Activated CD4-positive, alpha-beta T cell treated with anti-CD3 and anti-CD28 coated beads, Interleukin-2, amount 10 ng/mL, durations not matched to agents 24 days and 14 days (primary cell): Measurements from ENCODE around the gene POLR1A. TPM values are rescaled to one million over a fixed set of nuclear protein-coding genes. Genes with fewer than 3 reads are reported as not detected.
A peak's percentile ranks its signal among the peaks of the same experiment; 100 is the strongest.

ENCODE experiments used
- DNase-seq: peaks from one replicate; pipeline ENCODE4 v3.0.0; 2022
- H3K27ac Mint-ChIP-seq: one replicate; pipeline ENCODE4 v1.8.0; 2022; ENCODE audit warnings: mild to moderate bottlenecking, mixed read lengths
- H3K27me3 Mint-ChIP-seq: one replicate; pipeline ENCODE4 v1.8.0; 2022; ENCODE audit warnings: mixed read lengths
- H3K36me3 Mint-ChIP-seq: one replicate; pipeline ENCODE4 v1.8.0; 2022; ENCODE audit warnings: low read depth, mild to moderate bottlenecking, mixed read lengths
- H3K4me1 Mint-ChIP-seq: one replicate; pipeline ENCODE4 v1.8.0; 2021; ENCODE audit warnings: mixed read lengths
- H3K4me3 Mint-ChIP-seq: one replicate; pipeline ENCODE4 v1.8.0; 2022; ENCODE audit warnings: mild to moderate bottlenecking, moderate library complexity, mixed read lengths
- H3K9me3 Mint-ChIP-seq: one replicate; pipeline ENCODE4 v1.8.0; 2021; ENCODE audit warnings: mixed read lengths
- intact Hi-C: fragments of 100-400 bp; cut with micrococcal nuclease; formaldehyde crosslinking; loops from one replicate; pipeline ENCODE4 v1.15.1; 2023
- total RNA-seq: library from RNA; stranded (reverse); gene quantifications from 2 replicates; pipeline ENCODE4 v1.2.3, GENCODE V29; 2022

The POLR1A gene
- total RNA-seq, 1 donor from 2014 or later, result 73.5 TPM

DNA sequence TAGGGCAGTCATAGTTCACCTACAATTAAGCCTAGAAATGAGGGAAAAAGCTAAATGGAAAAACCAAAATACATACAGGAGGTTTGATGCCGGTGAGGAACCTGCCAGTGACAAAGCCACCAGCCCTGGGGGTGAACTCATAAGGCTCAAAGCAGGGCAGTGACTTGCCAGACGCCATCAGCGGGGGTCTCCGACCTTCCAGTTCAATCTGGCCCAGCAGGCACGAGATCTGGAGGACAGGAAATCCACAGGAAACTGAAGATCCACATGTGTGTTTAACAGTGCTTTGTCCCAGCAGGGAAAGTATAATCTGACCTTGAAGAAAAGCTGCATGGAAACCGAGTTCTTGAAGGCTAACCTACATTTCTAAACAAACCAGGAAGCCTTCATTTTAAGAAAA is 60.1 kb downstream of the POLR1A start:
- Mint-ChIP-seq H3K36me3 (peaks cover 69% of the 10 kb centered on the region), H3K4me3 (no peak overlapping the region), H3K27me3 (no peaks in the 10 kb centered on the region), H3K27ac (no peak overlapping the region), H3K9me3 (no peaks in the 10 kb centered on the region), H3K4me1 (peaks cover 23% of the 10 kb centered on the region)
- intact Hi-C loops, result no loop called here
- no peak for DNase-seq

DNA sequence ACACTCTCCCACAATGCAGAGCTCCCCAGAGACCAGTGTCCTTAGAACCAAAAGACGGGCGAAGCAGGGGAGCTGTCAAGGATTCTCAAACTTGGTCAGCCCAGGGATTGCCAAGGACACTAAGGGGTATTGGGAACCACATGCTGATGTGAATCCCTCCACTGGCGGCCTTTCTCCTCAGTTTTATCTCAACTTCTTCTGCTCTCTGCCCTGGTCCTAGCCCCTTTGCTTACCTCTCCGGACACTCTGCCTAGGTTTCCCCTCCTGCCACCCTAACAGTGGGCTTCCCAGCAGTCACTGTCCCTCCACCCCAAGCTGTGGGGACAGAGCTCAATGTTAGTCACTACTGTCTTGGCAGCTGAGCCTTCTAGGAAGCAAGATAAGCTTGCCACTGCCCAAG is 61.1 kb downstream of the POLR1A start:
- Mint-ChIP-seq H3K4me3 (no peak overlapping the region), H3K4me1 (peaks cover 30% of the 10 kb centered on the region), H3K36me3 (peaks cover 75% of the 10 kb centered on the region), H3K27me3 (no peaks in the 10 kb centered on the region), H3K27ac (no peak overlapping the region), H3K9me3 (no peaks in the 10 kb centered on the region)
- intact Hi-C loops, result no loop called here
- no peak for DNase-seq

DNA sequence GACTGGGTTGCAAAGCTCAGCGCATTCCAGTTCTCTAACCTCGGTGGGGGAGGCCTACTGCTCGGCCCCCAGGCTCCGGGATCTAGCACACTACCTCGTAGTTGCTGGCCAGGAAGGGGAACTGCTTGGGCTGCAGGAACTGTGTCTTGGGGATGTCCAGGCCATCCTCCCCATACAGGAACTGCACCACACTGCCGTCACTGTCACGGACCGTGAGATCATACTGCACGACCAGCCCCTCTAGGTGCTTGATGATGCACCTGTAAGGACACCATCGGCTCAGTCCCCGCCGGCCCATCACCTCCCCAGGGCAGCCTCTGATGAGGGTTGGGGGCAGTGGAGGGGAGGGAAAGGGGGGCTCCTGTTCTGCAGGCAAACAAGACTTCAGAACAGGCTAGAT is 61.6 kb downstream of the POLR1A start:
- no peaks in the 10 kb centered on the region for H3K27me3 Mint-ChIP-seq
- intact Hi-C loops, result no loop called here

DNA sequence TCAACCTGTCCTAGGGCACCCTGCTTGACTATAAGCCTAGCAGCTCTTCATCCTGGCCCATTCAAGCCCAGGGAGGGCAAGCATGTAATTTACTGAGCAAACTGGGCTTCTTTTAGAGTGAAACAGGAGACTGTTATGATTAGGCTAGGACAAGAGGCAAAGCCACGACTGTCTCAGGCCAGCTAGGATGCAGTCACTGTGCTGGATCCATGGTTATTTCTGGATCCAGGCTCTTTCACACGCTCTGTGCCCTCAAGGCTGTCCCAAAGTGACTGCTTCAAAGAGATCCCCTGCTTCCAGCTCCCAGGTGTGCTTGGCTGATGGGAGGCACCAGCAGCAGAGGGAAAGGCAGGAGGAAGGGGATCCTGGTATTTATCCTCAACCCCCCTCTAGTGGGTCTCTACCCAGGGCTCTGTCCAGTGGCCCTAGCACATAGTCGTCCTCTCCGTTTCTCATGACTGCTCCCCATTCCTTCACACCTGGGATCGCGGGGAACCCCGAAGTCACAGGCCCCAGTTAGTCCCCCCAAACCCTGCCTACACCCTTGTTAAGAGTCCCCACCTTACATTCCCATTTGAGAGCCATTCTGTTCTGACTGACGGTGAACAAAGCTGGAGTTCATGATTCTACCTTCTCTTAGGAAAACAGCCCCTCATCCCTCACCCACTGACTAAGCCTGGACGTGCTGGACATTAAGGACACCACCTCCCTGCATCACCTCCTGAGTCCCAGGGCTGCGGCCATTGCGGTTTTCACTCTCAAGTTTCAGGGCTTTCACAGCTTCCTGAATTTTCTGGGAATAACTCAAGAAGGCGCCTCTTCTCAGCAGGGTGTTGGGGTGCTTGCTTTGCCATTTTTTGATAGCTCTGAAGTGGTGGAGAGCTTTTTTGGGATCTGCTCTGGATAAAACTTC is 63.2 kb downstream of the POLR1A start:
- Mint-ChIP-seq H3K27me3 (no peaks in the 10 kb centered on the region), H3K36me3 (peaks cover 83% of the 10 kb centered on the region)

More for the DNA sequence above, 61.6 kb downstream of the POLR1A start:
- no peak for DNase-seq
- no peak overlapping the region for H3K4me3 Mint-ChIP-seq
- H3K9me3 Mint-ChIP-seq, result no peaks in the 10 kb centered on the region
- H3K4me1 Mint-ChIP-seq, result peaks cover 36% of the 10 kb centered on the region
- H3K36me3 Mint-ChIP-seq, result peaks cover 76% of the 10 kb centered on the region
- no peak overlapping the region for H3K27ac Mint-ChIP-seq

DNA sequence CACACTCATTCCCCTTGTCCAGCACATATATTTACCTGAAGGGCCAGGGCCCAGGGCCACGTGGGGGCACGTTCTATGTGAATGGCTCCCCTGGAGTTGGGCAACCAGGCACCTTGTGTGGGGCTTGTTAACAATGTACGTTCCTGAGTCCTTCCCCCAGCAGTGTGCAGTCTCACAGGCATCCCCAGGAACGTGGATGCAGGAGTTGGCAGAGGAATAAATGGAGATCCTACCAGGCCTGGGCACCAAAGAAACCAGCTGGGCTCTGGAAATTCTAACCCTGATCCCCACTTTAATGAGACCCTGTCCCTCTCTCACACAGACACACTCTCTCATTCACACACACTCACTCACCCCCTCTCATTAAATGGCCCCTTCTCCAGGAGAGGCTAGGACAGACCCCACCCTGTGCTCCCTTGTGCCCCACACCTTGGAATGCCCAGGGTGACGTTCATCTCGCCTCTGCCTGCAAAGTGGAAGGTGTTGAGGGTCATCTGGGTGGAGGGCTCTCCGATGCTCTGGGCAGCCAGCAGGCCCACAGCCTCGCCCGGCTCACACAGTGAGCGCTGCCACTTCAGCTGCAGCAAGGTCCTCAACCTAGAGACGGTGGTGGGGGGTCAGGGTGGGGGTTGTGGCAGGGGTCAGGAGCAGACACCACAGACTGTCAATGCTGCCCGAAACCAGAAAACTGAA is 65.6 kb downstream of the POLR1A start:
- intact Hi-C loops, result loop anchor here (2.0 to 5.0 kb wide), 4 partner anchors 29 to 333 kb away; partner anchors contain the start of gene PTCD3
- H3K36me3 Mint-ChIP-seq, result peaks cover 85% of the 10 kb centered on the region
- peaks cover 74% of the 10 kb centered on the region for H3K4me1 Mint-ChIP-seq
- H3K27me3 Mint-ChIP-seq, result no peaks in the 10 kb centered on the region
- no peaks in the 10 kb centered on the region for H3K9me3 Mint-ChIP-seq
- no peak overlapping the region for H3K4me3 Mint-ChIP-seq
- DNase-seq, result no peak
- H3K27ac Mint-ChIP-seq, result peak overlapping the region; percentile 71

More for the DNA sequence above, 63.2 kb downstream of the POLR1A start:
- Mint-ChIP-seq H3K27ac (no peak overlapping the region), H3K4me1 (peaks cover 50% of the 10 kb centered on the region), H3K9me3 (no peaks in the 10 kb centered on the region), H3K4me3 (no peak overlapping the region)
- DNase-seq, result no peak
- intact Hi-C loops, result no loop called here

DNA sequence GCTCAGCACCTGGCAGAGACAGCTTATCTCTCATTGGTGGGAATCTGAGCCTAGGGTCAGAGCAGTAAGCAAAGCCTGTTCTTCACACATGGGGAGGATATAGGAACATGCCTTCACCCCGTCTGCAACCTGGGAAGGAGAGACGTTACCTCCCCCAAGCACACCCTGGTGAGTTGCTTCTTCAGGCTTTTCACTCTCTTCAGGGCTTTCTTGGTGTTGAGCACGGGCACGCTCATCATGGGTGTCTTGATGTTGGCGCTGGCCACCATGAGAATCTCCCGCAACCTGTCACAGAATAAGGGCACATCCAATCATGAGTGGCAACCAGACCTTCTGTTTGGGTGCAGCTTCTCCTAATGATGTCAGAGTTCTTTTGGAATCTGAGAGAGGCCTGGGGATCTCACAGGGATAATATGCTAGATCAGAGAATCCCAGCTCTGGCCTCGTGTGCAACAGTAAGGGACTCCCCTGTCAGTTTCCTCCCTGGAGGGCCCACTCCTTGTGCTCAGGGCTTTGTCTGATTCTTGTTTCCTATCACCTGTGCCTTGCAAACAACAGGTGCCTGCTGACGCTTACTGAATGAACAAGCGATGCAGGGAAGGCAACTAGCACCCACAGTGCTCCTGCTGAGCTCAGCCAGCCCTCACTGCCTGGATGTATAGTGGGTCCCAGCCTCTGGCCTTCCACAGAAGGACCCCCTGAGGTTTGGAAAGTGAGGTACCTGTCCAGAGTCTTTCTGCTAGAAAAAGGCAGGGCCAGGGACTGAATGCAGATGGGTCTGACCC is 66.3 kb downstream of the POLR1A start:
- peak overlapping the region; percentile 79 for H3K4me3 Mint-ChIP-seq
- H3K27ac Mint-ChIP-seq, result peak overlapping the region; percentile 95
- no peaks in the 10 kb centered on the region for H3K27me3 Mint-ChIP-seq
- peak; percentile 67 for DNase-seq
- intact Hi-C loops, result loop anchor here (2.0 to 5.0 kb wide), 4 partner anchors 29 to 332 kb away; partner anchors contain the start of gene PTCD3
- H3K9me3 Mint-ChIP-seq, result no peaks in the 10 kb centered on the region
- H3K36me3 Mint-ChIP-seq, result peaks cover 82% of the 10 kb centered on the region
- peaks cover 78% of the 10 kb centered on the region for H3K4me1 Mint-ChIP-seq

DNA sequence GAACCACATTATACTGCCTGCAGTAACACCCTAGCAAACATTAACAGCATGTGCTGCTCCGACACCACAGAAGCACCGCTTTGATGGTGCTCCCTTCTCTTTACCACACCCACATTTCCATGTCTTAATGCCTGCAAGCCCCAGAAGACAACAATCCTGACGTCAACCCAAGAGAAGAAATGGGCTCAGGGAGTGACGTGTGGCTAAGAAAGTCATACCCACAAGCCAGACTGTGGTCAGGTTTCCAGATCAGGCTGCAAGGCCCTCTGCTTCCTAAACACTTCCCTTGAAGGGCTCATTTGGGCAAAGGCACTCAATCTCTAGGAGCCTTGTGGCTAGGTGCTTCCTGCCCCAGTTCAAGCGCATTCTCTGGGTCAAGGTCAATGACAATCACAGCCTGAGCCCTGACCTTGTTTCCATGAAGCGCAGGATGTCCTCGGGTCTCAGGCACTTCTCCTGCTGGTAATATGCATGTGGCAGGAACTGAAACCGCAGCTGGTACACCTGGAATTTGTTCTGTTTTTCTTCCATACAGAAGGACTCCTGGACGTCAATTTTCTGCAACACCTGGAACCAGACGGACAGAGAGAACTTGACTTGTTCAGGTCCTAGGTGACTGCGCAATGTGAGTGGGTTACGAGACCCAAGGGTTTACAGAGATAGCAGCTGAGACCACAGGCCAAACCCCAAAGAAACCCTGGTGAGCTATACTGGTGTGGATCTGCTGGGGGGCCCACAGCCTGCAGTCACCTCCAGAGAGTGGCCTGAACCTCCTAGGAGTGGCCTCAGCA is 67.2 kb downstream of the POLR1A start:
- intact Hi-C loops, result loop anchor here (1.0 to 5.0 kb wide), 7 partner anchors 30 to 331 kb away; partner anchors contain the start of gene PTCD3
- Mint-ChIP-seq H3K27ac (peak overlapping the region; percentile 95), H3K4me1 (peaks cover 79% of the 10 kb centered on the region), H3K9me3 (no peaks in the 10 kb centered on the region), H3K4me3 (peak overlapping the region; percentile 79), H3K27me3 (no peaks in the 10 kb centered on the region), H3K36me3 (peaks cover 87% of the 10 kb centered on the region)
- DNase-seq, result peak; percentile 95

DNA sequence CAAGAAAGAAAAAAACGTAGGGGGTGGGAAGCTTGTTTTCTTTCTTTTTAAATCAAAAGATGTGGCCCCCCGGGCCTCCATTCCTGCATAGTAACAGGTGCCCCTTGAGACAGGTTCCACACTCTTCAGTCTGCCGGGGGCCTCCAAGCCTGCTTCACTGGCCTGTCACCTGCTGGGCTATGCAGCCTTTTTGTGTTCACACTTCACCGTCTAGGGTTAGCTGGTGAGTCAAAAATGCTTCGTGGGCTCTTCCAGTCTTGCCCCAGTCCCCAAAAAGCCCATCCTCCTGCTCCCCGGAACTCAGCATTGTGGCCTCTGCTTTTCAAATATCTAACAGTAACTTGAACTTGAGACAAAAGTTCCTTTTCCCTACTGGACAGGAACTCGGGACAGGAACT is 67.9 kb downstream of the POLR1A start:
- Mint-ChIP-seq H3K36me3 (peaks cover 84% of the 10 kb centered on the region), H3K27ac (peak overlapping the region; percentile 95), H3K27me3 (no peaks in the 10 kb centered on the region), H3K9me3 (no peaks in the 10 kb centered on the region), H3K4me3 (peak overlapping the region; percentile 79), H3K4me1 (peaks cover 77% of the 10 kb centered on the region)
- no peak for DNase-seq
- intact Hi-C loops, result loop anchor here (1.0 to 5.0 kb wide), 8 partner anchors 31 to 330 kb away; partner anchors contain the start of gene PTCD3

DNA sequence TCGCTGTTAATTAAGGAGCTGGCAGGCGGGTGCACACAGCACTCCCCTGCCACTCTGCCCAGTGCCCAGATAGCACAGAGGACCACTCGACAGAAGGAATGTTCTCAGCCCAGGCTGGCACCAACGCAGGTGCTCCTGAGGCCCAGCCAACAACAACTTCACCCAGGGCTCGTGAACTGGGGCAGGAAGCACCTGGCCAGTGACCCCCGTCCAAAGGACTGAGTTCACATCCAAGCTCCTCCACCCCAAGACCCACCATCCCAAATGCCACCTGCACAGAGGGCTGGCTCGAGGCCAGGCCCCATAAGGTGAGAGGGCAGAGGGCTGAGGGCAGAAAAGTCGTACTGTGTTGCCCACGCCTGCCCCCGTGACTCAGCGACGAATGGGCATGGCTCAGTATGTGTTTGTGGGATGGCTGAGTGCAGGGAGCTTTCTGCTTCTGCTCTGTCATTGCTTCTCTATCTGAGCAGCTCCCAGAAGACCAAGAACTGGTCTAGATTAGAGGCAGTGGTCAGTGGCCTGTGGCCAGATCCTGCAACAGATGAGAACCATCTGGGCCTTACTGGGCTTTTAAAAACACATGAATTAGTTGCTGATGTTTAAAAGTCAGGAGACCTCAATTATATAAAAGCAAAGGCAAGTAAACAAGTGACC is 68.4 kb downstream of the POLR1A start:
- H3K27ac Mint-ChIP-seq, result peak overlapping the region; percentile 95
- no peaks in the 10 kb centered on the region for H3K27me3 Mint-ChIP-seq
- peaks cover 84% of the 10 kb centered on the region for H3K36me3 Mint-ChIP-seq
- H3K4me1 Mint-ChIP-seq, result peaks cover 73% of the 10 kb centered on the region
- intact Hi-C loops, result loop anchor here (2.0 to 5.0 kb wide), 2 partner anchors 184 to 330 kb away; no protein-coding TSS in a partner anchor
- peak overlapping the region; percentile 79 for H3K4me3 Mint-ChIP-seq
- H3K9me3 Mint-ChIP-seq, result no peaks in the 10 kb centered on the region
- DNase-seq, result peak; percentile 74

DNA sequence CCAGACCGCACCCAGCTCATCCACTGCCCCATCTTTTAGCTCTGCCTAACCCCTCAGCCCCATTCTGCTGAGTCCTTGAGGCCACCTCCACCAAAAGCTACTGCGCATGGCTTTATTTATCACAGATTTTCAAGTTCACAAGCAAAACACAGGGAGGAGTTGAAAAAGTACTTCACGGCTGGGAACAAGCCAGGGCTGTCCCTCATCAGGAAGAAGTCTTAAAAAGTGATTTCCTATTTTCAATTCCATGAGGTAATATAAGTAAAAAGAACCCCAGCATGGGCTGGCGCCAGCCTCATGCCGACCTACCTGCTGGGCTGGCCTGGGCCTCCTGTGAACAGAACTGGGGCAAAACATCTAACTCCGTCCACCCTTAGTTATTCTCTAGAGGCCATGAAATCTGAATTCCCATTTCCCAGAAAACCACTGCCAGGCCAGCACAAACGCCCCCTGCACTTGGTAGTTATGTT is 69.0 kb downstream of the POLR1A start:
- Mint-ChIP-seq H3K27me3 (no peaks in the 10 kb centered on the region), H3K36me3 (peaks cover 85% of the 10 kb centered on the region), H3K4me3 (peak overlapping the region; percentile 79), H3K27ac (peak overlapping the region; percentile 95), H3K4me1 (peaks cover 70% of the 10 kb centered on the region), H3K9me3 (no peaks in the 10 kb centered on the region)
- no peak for DNase-seq
- intact Hi-C loops, result loop anchor here (1.0 to 5.0 kb wide), 3 partner anchors 184 to 329 kb away; no protein-coding TSS in a partner anchor

DNA sequence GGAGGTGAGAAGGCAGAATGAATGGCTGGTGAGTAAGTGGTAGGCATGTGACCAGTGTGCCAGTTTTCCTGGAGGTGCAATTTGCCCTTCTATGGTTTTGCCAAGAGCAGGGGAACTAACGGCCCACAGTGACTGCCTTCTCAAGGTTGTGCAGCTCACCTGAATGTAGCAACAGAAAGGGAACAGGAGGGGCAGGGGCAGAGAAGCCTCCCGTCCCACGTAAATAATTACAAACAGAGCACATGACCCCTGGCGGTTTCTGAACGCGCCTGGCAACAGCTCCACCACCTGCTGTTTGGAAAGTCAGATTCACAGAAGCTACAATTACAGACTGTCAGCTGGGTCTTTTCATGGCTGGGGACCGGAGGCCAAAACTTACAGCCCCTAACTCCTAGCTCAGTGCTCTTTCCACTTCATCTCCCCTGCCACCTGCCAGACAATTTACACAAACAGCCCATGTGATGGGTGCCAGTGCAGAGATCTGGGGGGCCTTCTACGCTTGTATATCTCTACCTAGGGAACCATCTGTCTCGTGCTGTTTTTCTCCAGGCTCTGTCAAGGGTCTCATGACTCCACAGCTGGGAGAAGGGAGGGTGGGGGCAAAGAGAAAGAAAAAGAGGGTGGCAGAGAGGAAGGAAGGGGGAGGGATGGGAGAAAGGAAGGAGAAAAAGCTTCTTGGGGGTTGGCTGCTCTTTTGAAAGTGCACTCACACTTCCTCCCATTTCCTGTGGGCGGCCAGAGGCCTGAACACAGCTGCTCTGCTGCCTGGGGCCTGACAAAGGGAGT is 69.6 kb downstream of the POLR1A start:
- peak overlapping the region; percentile 95 for H3K27ac Mint-ChIP-seq
- H3K4me3 Mint-ChIP-seq, result peak overlapping the region; percentile 79

More for the DNA sequence above, 69.6 kb downstream of the POLR1A start:
- Mint-ChIP-seq H3K27me3 (no peaks in the 10 kb centered on the region), H3K4me1 (peaks cover 64% of the 10 kb centered on the region), H3K36me3 (peaks cover 83% of the 10 kb centered on the region), H3K9me3 (no peaks in the 10 kb centered on the region)
- peak; percentile 90 for DNase-seq
- intact Hi-C loops, result loop anchor here (1.0 to 5.0 kb wide), 3 partner anchors 183 to 329 kb away; no protein-coding TSS in a partner anchor
